ENCODE results near the gene CHSY1. TPM values are rescaled to one million over a fixed set of nuclear protein-coding genes. Genes with fewer than 3 reads are reported as not detected.

Gene CHSY1
- total and polyA plus RNA-seq, 2 donors (not counting 1 experiment from before 2014, with no cell fraction given), result 4.7 to 20.3 TPM

- no peak overlapping the region for H2AFZ ChIP-seq (ENCODE audit: insufficient read depth, low read depth, low read length, poor library complexity, severe bottlenecking)
- H3K4me3 ChIP-seq (ENCODE audit: control extremely low read depth in 1 of 5, extremely low read depth in 1 of 5, insufficient read depth in 1 of 5, low read depth in 2 of 5, low read length in 4 of 5), result no peak overlapping the region
- ChIA-PET POLR2A (no interaction called here), CTCF (no interaction called here)
- ATAC-seq (ENCODE audit: low read depth), result no peak
- H3K27ac ChIP-seq (ENCODE audit: low read length in 2 of 2), result no peak overlapping the region
- no peaks in the 10 kb centered on the region for H3K27me3 ChIP-seq (replicated peaks in 1 of 4; ENCODE audit: control extremely low read depth in 1 of 4, control insufficient read depth in 3 of 4, insufficient read depth in 4 of 4, low read length in 3 of 4)
- peaks cover 3% of the 10 kb centered on the region for H3K9me3 Mint-ChIP-seq (ENCODE audit: insufficient read depth)
- H3K4me2 ChIP-seq (replicated peaks; ENCODE audit: low read depth, low read length, poor library complexity, severe bottlenecking), result no peak overlapping the region
- no peak overlapping the region for H3K9ac ChIP-seq (ENCODE audit: low read length)
- no peak overlapping the region for H3K4me3 Mint-ChIP-seq
- intact Hi-C loops (cut with micrococcal nuclease), result no loop called here
- WGBS (ENCODE audit: insufficient coverage), result 96% methylated on average over 12 of the region's 12 CpGs
- no peaks in the 10 kb centered on the region for H3K79me2 ChIP-seq (ENCODE audit: control insufficient read depth, insufficient read depth, low read length)
- peaks cover 15% of the 10 kb centered on the region for H3K4me1 Mint-ChIP-seq
- no peak overlapping the region for H3K27ac Mint-ChIP-seq
- no peaks in the 10 kb centered on the region for H3K36me3 ChIP-seq (replicated peaks in 1 of 2; ENCODE audit: control extremely low read depth in 1 of 2, control insufficient read depth in 1 of 2, extremely low read depth in 1 of 2, insufficient read depth in 2 of 2, low read length in 1 of 2)
- DNase-seq, result no peak
- no peak for TF ChIP-seq CTCF (IDR thresholded peaks at IDR 0.05)
- TF ChIP-seq EZH2 (IDR thresholded peaks at IDR 0.05; ENCODE audit: borderline replicate concordance, insufficient read depth, low read depth, low read length, poor library complexity, severe bottlenecking), result no peak
- no peaks in the 10 kb centered on the region for H3K27me3 Mint-ChIP-seq
- H3K4me1 ChIP-seq (ENCODE audit: control insufficient read depth in 2 of 2, insufficient read depth in 2 of 2, low read length in 2 of 2), result peaks cover 9 to 13% of the 10 kb centered on the region in 2 donors
- no peaks in the 10 kb centered on the region for H4K20me1 ChIP-seq (ENCODE audit: control insufficient read depth, insufficient read depth, low read length, poor library complexity, severe bottlenecking)
- peaks cover 0 to 33% (median 26%) of the 10 kb centered on the region in 3 donors for H3K9me3 ChIP-seq (ENCODE audit: control extremely low read depth in 1 of 3, control insufficient read depth in 2 of 3, insufficient read depth in 1 of 3, low read length in 2 of 3)
Measured at GRCh38 chr15:101162701-101163483, 89.0 kb downstream of the CHSY1 start.

GRCh38 chr15:101161656-101162055 lies 90.2 kb downstream of the CHSY1 start:
- Histone ChIP-seq H3K4me3 (ENCODE audit: control extremely low read depth in 1 of 5, extremely low read depth in 1 of 5, insufficient read depth in 1 of 5, low read depth in 2 of 5, low read length in 4 of 5) (no peak overlapping the region), H2AFZ (ENCODE audit: insufficient read depth, low read depth, low read length, poor library complexity, severe bottlenecking) (no peak overlapping the region), H3K9me3 (ENCODE audit: control extremely low read depth in 1 of 3, control insufficient read depth in 2 of 3, insufficient read depth in 1 of 3, low read length in 2 of 3) (peaks cover 0 to 28% (median 26%) of the 10 kb centered on the region in 3 donors), H3K9ac (ENCODE audit: low read length) (no peak overlapping the region), H3K27ac (ENCODE audit: low read length in 2 of 2) (no peak overlapping the region), H3K4me1 (ENCODE audit: control insufficient read depth in 2 of 2, insufficient read depth in 2 of 2, low read length in 2 of 2) (peaks cover 0 to 7% of the 10 kb centered on the region in 2 donors), H3K79me2 (ENCODE audit: control insufficient read depth, insufficient read depth, low read length) (no peaks in the 10 kb centered on the region), H3K4me2 (replicated peaks; ENCODE audit: low read depth, low read length, poor library complexity, severe bottlenecking) (no peak overlapping the region), H4K20me1 (ENCODE audit: control insufficient read depth, insufficient read depth, low read length, poor library complexity, severe bottlenecking) (no peaks in the 10 kb centered on the region), H3K27me3 (replicated peaks in 1 of 4; ENCODE audit: control extremely low read depth in 1 of 4, control insufficient read depth in 3 of 4, insufficient read depth in 4 of 4, low read length in 3 of 4) (no peaks in the 10 kb centered on the region), H3K36me3 (replicated peaks in 1 of 2; ENCODE audit: control extremely low read depth in 1 of 2, control insufficient read depth in 1 of 2, extremely low read depth in 1 of 2, insufficient read depth in 2 of 2, low read length in 1 of 2) (no peaks in the 10 kb centered on the region)
- H3K4me1 Mint-ChIP-seq, result peaks cover 13% of the 10 kb centered on the region
- H3K4me3 Mint-ChIP-seq, result no peak overlapping the region
- H3K27me3 Mint-ChIP-seq, result no peaks in the 10 kb centered on the region
- intact Hi-C loops (cut with micrococcal nuclease), result no loop called here
- 60% methylated on average over 7 of the region's 8 CpGs for WGBS (ENCODE audit: insufficient coverage)
- ATAC-seq (ENCODE audit: low read depth) (no peak), DNase-seq (no peak)
- peaks cover 3% of the 10 kb centered on the region for H3K9me3 Mint-ChIP-seq (ENCODE audit: insufficient read depth)
- no peak for TF ChIP-seq CTCF (IDR thresholded peaks at IDR 0.05)
- TF ChIP-seq EZH2 (IDR thresholded peaks at IDR 0.05; ENCODE audit: borderline replicate concordance, insufficient read depth, low read depth, low read length, poor library complexity, severe bottlenecking), result no peak
- ChIA-PET CTCF (no interaction called here), POLR2A (no interaction called here)
- no peak overlapping the region for H3K27ac Mint-ChIP-seq
